Tongue (tissue), 2 donors: ENCODE results near the gene CCDC78. TPM values are rescaled to one million over a fixed set of nuclear protein-coding genes. Genes with fewer than 3 reads are reported as not detected.

Source experiments
- DNase-seq: peaks from one replicate; pipeline ENCODE4 v3.0.0-alpha.2; 2015
- total RNA-seq: library from RNA; depleted of rRNA; stranded (reverse); fragments of >200 nt; gene quantifications from one replicate; pipeline ENCODE4 v1.2.3, GENCODE V29; 2014

CCDC78 gene
- 1.4 TPM for total RNA-seq

DNA sequence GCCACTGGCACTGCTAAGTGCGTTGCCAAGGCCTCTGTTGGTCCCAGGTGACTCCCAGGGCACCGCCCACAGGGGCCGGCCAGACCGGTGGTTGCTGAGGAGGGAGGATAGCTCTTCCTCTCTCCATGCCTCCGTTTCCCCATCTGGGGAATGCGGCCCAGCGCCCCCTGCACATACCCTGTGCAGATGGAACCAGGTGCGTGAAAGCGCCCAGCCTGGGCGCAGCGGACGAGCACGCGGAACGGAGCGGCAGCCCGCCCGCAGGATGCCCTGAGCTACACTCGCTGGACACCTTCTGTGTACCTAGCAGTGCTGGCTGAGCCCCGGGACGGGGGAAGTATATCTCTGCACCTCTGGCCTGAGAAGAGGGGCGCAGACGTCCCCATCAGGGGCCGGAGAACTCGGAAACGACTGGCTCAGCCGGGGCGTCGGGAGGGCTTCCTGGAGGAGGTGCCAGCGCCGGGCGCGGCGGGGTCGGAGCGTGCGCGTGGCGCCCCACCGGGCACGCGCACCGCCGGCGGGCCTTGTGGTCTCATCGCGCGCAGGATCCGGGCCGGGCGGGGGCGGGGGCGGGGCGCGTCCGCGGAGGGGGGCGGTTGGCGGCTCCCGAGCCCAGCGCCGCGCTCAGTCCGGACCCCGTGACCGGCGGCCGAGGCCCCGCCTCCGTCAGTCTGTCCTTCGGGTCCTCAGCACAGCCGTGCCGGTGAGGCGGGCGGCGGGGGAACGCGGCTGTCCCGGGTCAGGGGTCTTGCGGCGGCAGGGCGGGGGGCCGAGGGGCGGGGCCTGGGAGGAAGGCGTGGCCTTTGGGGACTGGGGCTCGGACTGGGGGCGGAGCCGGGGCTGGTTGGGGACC is at the start of gene CCDC78, which contains the start of gene HAGHL:
CCDC78 (minus strand) TSS at position 6 of the 853 bp plus-strand sequence. CDS start 76 bp downstream, outside the sequence.
HAGHL (plus strand) TSS at position 669 of the 853 bp plus-strand sequence. CDS start 404 bp downstream, outside the sequence.
- DNase-seq = no peak

DNA sequence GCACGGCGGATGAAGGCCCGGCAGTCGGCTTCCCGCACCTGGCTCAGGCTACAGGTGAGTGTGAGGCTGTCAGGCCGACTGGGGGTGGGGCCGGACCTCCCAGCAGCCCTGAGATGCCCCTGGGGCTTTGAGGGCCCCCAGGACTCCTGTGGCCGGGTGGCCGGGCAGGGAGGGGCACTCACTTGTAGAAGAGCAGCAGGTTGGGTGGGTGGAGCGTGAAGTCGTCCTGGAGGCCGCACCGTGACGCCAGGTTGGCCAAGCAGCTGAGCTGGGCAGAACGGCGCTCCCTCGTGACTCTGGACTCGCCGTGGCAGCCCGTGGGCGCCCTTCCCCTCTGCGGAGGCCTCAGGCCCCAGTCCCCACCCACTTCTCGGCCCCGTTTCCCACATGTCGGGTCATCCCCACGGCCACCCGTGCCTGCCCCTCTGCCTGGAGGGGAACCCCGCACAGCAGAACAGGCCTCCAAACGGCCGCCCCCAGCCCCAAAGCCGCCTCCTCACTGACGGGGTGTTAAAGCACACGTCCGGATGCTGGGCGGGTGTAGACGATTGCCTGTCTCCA is 49.1 kb upstream of the CCDC78 start:
- no peak for DNase-seq

DNA sequence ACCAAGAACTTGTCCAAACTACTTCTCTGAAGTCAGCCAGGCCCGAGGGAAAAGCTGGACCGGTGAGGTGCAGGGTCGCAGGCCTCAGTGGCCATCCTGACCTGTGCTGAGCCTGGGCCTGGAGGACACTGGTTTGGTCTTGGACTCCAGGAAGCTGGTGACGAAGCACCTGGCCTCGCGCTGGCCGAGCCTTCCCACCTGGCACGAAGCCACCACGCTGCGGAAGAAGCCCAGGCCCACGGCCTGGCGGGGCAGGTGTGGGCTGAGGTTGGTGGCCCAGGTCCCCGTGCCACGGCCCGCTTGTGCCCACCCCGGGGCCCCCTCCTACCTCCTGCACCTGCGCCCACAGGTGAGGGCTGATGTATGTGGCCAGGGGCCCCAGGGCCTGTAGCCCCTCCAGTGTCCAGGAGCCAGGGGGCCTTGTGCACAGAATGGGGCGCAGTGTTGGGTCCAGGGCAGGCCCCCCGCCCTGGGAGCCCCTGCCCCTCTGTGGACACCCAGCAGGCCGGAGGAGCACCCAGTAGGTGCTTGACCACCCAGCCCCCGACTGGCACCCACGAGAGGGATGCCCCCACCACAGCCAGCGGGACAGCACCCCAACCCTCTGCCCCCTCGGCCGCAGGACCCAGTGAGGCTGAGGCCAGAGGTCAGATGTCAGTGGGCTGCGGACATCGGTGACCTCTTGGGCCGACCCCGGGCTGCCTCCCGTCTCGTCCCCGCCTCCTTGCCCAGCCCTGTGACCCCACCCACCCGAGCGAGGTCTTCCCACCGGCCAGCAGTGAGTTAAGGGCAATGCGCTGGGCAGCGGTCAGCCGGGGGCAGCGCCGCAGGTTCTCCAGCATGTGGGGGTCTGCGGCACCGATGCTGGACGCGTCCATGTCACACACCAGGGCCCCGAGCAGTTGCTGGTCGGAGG is 48.1 kb upstream of the CCDC78 start:
- no peak for DNase-seq

DNA sequence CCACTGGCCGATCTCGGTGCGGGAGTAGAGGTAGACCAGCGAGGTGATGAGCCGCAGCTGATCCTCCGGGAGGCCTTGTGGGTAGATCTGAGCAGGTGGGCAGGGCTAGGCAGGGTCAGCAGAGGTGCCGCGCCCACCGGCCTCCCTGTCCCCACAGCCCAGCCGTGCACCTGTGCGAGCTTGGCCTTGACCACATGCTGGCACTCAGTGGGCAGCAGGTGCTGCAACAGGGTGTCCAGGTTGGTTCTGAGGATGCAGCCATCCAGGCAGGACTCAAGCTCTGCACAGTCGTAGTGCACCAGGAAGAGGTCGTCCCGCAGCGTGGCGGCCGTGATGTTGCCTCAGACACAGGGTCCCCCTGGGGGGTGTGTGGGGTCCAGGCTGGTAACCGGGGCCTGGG is 46.7 kb upstream of the CCDC78 start:
- no peak for DNase-seq

DNA sequence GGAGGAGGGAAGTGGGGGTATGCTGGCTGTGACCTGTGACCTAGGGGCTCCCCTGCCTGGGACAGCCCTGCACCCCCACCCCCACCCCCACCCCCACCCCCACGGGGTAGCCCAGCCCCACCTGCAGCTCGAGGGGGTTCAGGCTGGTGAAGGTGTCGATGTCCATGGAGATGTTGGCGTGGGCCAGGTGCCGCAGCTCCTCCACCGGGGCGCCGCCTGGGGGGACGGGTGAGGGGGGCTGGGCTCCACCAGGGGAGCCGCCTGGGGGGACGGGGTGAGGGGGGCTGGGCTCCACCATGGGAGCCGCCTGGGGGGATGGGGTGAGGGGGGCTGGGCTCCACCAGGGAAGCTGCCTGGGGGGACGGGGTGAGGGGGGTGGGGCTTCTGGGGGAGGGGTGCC is 44.2 kb upstream of the CCDC78 start:
- no peak for DNase-seq

DNA sequence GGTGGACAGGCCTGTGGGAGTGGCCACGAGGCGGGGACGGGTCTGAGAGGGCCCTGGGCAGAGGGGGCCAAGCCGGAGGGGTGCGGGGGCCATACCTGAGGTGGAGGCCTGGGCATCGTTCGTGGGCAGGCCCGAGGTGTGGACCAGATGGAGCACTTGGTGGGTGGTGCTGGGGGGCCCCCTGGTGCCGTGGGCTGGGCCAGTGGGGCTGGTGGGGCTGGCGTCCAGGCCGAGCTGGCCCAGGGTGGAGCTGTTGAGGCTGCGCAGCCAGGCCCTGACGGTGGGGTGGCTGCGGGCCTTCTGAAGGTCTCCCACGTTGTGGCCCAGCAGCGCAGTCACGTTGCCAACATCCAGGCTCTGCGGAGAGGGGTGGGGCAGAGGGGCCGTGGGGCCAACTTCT is 43.7 kb upstream of the CCDC78 start:
- no peak for DNase-seq

DNA sequence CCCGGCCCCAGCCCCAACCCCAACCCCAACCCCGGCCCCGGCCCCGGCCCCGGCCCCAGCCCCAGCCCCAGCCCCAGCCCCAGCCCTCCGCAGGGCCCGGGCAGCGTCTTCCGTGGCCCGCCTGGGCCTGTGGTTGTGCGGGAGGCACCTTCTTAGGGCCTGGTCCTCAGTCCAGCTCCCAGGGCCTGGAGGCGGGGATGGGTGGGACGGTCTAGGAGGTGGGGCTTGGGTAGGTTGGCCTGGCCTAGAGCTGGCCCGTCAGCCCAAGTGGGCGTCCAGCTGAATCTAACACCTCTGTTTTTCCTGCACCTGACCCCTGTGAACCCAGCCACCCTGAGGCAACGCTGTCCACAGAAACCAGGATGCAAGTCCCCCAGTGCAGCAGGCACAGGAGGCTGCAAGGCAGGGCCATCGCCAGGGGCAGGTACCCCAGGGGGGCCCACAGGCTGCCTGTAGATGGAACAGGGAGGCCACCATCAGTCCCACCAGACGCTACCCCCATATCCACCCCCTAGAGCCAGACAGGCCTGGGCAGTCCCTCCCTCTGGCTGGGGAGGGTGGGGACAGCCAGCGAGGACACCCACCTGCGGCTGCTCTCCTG is 43.0 kb upstream of the CCDC78 start:
- no peak for DNase-seq

DNA sequence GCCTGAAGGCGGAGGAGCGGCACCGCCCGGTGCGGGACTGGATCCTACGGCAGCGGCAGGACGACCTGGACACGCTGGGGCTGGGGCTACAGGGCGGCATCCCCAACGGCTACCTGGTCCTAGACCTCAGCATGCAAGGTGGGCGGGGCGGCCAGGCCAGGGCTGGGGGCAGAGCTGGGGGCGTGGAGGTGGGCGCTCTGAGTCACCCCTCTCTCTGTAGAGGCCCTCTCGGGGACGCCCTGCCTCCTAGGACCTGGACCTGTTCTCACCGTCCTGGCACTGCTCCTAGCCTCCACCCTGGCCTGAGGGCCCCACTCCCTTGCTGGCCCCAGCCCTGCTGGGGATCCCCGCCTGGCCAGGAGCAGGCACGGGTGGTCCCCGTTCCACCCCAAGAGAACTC is 42.2 kb upstream of the CCDC78 start:
- no peak for DNase-seq

DNA sequence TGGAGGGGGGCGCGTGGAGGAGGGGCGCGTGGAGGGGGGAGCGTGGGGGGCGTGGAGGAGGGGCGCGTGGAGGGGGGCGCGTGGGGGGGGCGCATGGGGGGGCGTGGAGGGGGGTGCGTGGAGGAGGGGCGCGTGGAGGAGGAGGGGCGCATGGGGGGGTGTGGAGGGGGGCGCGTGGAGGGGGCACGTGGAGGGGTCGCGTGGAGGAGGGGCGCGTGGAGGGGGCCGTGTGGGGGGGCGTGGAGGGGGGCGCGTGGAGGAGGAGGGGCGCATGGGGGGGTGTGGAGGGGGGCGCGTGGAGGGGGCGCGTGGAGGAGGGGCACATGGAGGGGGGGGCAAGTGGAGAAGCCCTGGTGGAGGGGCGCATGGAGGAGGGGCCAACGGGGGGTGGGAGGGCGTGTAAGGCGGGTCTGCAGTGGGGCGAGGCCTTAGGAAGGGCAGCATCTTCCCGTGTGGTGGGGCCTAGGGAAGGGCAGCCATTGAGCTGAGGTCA is 41.5 kb upstream of the CCDC78 start:
- DNase-seq = no peak

DNA sequence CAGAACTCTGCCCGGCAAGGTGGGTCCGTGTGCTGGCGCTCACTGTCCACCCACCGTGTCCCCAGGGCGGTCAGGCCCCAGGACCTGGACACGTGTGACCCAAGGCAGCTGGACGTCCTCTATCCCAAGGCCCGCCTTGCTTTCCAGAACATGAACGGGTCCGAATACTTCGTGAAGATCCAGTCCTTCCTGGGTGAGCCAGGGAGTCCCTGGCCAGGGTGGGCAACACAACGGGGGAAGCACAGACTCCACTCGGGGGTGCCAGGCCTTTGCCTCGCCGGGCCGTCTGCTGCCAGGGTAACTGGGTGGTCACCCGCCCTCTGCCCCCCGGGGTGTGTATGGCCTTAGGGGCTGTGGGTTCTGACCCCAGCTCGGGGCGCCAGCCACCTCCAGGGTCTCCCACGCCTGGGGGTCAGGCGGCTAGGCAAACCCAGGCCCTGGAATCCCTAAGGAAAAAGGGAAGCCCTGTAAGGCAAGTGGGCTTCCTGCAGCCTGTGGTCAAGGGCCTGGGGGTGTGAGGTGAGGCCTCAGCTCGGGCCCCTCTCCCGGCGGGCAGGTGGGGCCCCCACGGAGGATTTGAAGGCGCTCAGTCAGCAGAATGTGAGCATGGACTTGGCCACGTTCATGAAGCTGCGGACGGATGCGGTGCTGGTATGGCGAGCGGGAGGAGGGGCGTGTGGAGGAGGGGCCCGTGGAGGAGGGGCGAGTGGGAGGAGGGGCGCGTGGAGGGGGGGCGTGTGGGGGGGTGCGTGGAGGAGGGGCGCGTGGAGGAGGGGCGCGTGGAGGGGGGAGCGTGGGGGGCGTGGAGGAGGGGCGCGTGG is 40.8 kb upstream of the CCDC78 start:
- DNase-seq = no peak

DNA sequence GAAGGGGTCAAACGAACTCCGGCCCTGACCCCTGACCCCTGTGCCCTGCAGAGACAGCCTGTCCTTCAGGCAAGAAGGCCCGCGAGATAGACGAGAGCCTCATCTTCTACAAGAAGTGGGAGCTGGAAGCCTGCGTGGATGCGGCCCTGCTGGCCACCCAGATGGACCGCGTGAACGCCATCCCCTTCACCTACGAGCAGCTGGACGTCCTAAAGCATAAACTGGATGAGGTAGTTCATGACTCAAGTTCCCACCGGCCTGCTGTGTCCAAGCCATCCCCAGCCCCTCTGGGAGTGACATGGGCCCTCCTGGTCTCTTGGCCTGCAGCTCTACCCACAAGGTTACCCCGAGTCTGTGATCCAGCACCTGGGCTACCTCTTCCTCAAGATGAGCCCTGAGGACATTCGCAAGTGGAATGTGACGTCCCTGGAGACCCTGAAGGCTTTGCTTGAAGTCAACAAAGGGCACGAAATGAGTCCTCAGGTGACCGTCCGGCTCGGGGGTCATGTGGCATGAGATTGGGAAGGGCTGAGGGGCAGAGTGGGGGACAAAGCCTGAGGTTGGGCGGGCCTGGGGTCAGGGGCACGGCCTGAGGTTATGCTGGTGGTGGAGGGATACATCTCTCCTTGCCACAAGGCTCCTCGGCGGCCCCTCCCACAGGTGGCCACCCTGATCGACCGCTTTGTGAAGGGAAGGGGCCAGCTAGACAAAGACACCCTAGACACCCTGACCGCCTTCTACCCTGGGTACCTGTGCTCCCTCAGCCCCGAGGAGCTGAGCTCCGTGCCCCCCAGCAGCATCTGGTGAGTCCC is 40.0 kb upstream of the CCDC78 start:
- DNase-seq = no peak

DNA sequence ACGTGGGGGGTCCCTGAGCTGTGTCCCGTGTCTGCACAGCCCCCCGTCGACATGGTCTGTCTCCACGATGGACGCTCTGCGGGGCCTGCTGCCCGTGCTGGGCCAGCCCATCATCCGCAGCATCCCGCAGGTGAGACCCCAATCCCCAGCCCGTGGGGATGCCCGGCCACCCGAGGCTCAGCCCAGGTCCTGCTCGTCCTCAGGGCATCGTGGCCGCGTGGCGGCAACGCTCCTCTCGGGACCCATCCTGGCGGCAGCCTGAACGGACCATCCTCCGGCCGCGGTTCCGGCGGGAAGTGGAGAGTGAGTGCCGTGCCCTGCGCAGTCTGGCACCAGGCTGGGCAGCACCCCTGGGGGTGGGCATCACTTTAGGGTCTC is 39.2 kb upstream of the CCDC78 start:
- no peak for DNase-seq

DNA sequence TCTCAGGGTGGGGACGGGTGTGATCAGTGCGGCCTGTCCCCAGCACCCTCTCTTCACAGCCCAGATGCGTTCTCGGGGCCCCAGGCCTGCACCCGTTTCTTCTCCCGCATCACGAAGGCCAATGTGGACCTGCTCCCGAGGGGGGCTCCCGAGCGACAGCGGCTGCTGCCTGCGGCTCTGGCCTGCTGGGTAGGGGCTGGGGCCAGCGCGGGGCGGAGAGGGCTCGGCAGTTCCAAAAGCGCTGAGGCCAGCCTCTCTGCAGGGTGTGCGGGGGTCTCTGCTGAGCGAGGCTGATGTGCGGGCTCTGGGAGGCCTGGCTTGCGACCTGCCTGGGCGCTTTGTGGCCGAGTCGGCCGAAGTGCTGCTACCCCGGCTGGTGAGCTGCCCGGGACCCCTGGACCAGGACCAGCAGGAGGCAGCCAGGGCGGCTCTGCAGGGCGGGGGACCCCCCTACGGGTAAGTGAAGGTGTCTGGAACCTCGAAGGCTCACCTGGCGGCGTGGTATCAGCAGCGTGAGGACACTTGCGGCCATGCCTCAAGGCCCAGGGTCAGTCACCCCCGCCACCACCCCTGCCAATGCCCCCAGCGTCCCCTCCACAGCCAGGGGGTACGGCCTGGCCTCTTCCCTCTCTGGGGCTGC is 38.7 kb upstream of the CCDC78 start:
- no peak for DNase-seq

DNA sequence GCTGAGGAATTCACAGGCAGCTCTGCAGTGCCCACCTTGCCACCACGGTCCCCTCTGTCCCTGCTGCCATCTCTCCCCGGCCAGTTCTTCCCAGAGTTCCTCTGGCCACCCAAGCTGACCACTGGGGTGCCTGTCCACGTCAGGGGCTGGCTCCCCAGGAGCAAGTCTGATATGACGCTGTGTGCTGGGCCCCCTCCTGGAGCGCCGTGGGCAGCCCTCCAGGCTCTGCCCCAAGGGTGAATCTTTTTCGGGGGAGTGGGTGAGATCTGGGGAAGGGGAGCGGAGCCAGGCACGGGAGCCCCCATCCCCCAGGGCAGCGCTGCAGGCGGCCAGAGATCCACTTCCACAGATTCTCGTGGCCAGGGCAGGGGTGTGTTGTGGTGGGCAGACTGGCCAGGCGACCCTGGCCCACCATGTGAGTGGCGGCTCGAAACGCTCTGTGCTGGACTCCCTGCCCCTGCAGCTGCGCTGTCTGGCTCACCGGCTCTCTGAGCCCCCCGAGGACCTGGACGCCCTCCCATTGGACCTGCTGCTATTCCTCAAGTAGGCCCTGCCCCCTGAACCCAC is 38.0 kb upstream of the CCDC78 start:
- DNase-seq = no peak

DNA sequence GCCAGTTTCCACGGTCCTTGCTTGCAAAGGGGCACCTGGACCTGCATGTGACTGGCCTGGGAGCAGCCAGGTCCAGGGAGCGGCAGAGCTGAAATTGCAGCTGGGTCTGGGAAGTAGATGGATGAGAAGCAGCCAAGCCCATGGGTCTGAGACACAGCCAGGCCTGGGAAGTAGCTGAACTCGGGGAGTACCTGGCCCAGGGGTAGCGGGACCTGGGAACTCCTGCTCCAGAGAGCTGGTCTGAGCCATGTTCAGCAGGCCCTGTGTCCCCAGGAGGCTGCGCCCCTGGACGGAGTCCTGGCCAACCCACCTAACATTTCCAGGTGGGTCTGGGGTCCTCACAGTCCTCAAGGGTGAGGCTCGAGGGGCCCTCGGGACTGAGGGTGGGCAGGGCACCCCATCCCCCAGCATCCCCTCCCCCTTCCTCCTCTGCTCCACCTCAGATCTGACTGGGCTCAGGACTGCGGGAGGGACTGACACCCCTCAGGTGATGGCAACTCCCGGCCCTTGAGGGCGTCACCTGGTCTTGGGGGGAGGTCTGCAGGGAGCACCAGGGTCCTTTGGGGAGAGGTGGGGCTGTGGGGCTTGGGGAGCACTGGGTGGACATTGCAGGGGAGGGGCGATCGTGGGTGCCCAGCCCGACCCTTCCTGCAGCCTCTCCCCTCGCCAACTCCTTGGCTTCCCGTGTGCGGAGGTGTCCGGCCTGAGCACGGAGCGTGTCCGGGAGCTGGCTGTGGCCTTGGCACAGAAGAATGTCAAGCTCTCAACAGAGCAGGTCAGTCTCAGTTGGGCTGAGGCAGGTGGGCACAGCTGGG is 37.3 kb upstream of the CCDC78 start:
- DNase-seq = no peak

DNA sequence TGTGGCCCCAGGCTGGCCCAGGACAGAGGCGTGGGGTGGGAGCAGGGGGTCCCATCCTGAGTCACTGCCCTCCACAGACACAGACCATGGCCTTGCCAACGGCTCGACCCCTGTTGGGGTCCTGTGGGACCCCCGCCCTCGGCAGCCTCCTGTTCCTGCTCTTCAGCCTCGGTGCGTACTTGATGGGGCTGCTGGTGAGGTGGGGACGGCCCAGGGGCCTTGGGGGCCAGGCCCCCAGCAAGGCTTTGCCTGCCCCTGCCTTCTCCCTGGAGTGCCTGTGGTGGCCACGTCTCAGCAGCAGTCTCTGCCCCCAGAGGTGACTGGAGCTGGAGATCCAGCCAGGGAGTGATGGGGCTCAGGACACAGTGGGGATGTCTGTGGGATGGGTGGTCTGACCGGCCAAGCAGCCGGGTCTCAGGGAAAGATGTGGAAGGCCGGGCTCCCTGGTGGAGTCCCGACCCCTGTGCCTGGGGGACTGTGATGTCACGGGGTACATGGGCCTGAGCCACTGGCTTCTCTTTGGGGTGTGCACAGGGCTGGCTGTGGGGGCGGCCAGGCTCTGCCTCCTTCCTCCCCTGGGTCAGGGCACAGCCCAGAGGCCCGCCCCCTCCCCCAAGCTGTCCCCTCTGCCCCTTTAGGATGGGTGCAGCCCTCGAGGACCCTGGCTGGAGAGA is 36.5 kb upstream of the CCDC78 start:
- no peak for DNase-seq

DNA sequence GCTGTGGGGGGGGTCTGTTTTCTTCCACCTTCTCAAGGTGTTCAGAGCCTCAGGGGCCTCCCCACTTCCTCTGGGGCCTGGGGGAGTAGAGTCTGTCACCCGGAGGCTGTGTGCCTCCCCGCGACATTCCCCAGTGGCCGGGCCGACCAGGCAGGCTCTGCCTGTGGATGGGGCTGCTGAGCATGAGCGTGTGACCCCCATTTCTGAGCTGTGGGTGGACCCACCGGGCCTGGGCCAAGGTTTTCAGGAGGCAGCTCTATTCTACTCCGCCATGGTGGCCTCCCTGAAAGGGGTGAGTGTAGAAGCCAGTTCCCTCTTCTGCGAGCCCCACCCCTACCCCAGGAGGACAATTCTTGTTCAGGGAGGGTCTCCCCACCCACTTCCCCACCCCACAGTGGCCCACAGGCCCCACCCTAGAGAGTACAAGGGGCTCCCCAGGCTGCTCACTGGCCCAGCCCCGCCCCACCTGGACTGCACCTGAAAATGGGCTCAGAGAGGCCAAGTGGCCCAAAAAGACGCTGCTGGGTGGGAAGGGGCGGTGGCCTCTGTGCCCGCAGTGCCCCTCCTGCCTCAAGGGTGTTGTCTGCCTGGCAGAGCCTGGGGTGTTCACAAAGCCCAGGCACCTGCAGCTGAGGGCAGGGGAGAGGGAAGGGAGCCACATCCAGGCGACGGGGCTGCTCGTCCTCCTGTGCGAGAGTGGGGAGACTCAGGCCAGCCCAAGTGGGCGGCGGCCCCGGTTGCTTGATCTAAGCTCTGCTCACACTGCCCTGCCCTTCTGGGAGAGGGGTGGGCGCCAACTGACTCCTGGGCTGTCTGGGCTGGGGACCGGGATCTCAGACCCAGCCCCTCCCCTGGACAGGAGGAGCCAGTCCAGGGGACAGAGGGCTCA is 35.6 kb upstream of the CCDC78 start:
- DNase-seq = no peak
